NCI-H1436 (cell line): ENCODE results near the gene ZBTB8A.
"Not testable (repeated sequence)": the region's sequence is repeated elsewhere in the genome, so short reads cannot be mapped to it uniquely, and the experiment has no call there.

Experiments
- DNase-seq: peaks from one replicate; lab custom pipeline; 2025; lab: John Stamatoyannopoulos, UW

ZBTB8A gene

GRCh38 chr1:32538887-32539583 is at the start of gene ZBTB8A:
Gene ZBTB8A, plus strand, starts transcription at chr1:32539427. Its CDS starts 53,505 bp downstream, at chr1:32592932.
- DNase-seq: peak; percentile 49

GRCh38 chr1:32489774-32490454 is 49.3 kb upstream of the ZBTB8A start:
- DNase-seq: no peak

GRCh38 chr1:32491386-32491785 is 47.8 kb upstream of the ZBTB8A start:
- no peak for DNase-seq

GRCh38 chr1:32494196-32494595 is 45.0 kb upstream of the ZBTB8A start:
- DNase-seq: no peak

- no peak for DNase-seq
These were observed 44.4 kb upstream of the ZBTB8A start for GRCh38 chr1:32494711-32495337.

- no peak for DNase-seq
These were observed 43.1 kb upstream of the ZBTB8A start for GRCh38 chr1:32496127-32496526.

- DNase-seq: no peak
These were observed 40.5 kb upstream of the ZBTB8A start for GRCh38 chr1:32498751-32499150.

- DNase-seq: peak; percentile 48
These were observed 38.6 kb upstream of the ZBTB8A start for GRCh38 chr1:32500387-32501209.

- no peak for DNase-seq
These were observed 37.4 kb upstream of the ZBTB8A start for GRCh38 chr1:32501865-32502264.

- DNase-seq: no peak
These were observed 36.1 kb upstream of the ZBTB8A start for GRCh38 chr1:32503153-32503552.

- DNase-seq: no peak
These were observed 32.2 kb upstream of the ZBTB8A start for GRCh38 chr1:32507021-32507420.

GRCh38 chr1:32508761-32509160 is 30.5 kb upstream of the ZBTB8A start:
- DNase-seq: no peak

- DNase-seq: no peak
These were observed 29.3 kb upstream of the ZBTB8A start for GRCh38 chr1:32509939-32510338.

GRCh38 chr1:32516402-32516801 is 22.8 kb upstream of the ZBTB8A start:
- no peak for DNase-seq

GRCh38 chr1:32518976-32519375 is 20.3 kb upstream of the ZBTB8A start:
- DNase-seq: no peak

- DNase-seq: no peak
These were observed 18.1 kb upstream of the ZBTB8A start for GRCh38 chr1:32521165-32521564.

- no peak for DNase-seq
These were observed 14.2 kb upstream of the ZBTB8A start for GRCh38 chr1:32525053-32525452.

GRCh38 chr1:32525661-32526444 is 13.4 kb upstream of the ZBTB8A start:
- no peak for DNase-seq

GRCh38 chr1:32528550-32528949 is 10.7 kb upstream of the ZBTB8A start:
- not testable (repeated sequence) for DNase-seq

- DNase-seq: no peak
These were observed 5.4 kb upstream of the ZBTB8A start for GRCh38 chr1:32533792-32534327.

- DNase-seq: no peak
These were observed 3.1 kb upstream of the ZBTB8A start for GRCh38 chr1:32536117-32536516.
